Measurements from ENCODE around the gene FCGR3B. TPM values are rescaled to one million over a fixed set of nuclear protein-coding genes. Genes with fewer than 3 reads are reported as not detected.
A peak's percentile ranks its signal among the peaks of the same experiment; 100 is the strongest.
"Not testable (repeated sequence)": the region's sequence is repeated elsewhere in the genome, so short reads cannot be mapped to it uniquely, and the experiment has no call there.

Gene FCGR3B
- total and polyA plus RNA-seq, 9 donors = 0.19 to 6.4 (median 0.92) TPM; not detected in 1

DNA sequence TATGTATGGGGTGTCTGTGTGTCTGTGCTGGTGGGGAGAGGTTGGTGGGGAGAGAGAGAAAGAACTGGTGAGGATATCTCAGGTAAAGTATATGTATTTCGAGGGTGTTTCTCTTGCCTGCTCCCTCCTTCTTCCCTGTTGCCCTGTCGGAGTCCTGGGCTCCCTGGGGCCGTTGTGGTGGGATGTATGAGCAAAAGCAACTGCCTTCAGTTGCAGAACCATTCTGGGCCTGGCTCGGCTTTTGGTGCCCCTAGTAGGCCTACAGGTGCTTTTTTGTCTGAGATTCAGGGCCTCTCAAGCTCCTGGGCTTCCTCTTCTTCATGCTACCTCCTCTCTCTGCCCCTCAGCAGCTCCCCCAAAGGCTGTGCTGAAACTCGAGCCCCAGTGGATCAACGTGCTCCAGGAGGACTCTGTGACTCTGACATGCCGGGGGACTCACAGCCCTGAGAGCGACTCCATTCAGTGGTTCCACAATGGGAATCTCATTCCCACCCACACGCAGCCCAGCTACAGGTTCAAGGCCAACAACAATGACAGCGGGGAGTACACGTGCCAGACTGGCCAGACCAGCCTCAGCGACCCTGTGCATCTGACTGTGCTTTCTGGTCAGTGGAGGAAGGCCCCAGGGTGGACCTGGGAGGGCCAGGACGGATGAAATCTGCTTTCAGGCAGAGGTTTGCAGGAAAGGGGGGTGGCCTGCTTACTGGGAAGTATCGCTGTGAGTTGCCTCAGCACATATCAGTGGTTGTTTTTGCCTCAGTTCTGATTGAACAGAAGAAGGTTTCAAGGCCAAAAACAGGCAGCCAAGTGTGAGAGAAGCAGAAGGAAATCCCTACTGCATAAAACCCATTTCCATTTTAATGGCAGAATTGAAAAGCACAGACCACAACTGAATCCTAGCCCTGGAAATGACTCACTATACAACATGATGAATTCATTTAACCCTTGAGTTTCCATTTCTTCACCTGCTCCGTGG is 40.4 kb upstream of the FCGR3B start:
- H3K27me3 ChIP-seq; H3K36me3 ChIP-seq; H3K9me3 ChIP-seq; H3K4me1 ChIP-seq (ENCODE audit: insufficient read depth); intact Hi-C loops (cut with DNase I); H3K4me3 ChIP-seq: not testable (repeated sequence)
- DNase-seq = peak in 3 of 5 donors; percentile 33 to 51 (median 47)
- WGBS, 3 donors = 32 to 46% (median 39%) methylated on average over 11 of the region's 15 CpGs
- peak overlapping the region in 1 of 2 donors; percentile 38 for H3K27ac ChIP-seq

DNA sequence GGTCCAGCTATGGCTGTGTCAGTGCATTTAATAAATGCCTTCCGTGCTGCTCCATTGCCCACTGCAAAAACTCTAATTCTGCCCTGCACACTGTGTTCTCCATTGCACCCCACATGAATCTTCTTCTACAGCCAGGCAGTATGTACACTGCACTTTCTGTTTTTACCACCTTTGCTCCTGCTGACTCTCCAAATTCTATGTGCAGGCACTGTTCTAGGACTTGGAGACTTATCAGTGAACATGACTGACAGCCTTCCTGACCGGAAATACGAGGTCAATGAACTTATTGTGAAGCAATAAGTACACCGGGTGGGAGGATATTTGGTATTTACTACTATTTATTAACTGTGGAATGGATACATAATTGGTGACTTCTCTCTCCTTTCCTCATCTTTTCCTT is 33.7 kb upstream of the FCGR3B start:
- H3K9me3 ChIP-seq; intact Hi-C loops (cut with DNase I); H3K36me3 ChIP-seq; H3K4me1 ChIP-seq (ENCODE audit: insufficient read depth); H3K4me3 ChIP-seq; H3K27me3 ChIP-seq; DNase-seq; H3K27ac ChIP-seq: not testable (repeated sequence)
- no CpG with 5 or more reads among the region's 4 CpGs for WGBS, 3 donors

DNA sequence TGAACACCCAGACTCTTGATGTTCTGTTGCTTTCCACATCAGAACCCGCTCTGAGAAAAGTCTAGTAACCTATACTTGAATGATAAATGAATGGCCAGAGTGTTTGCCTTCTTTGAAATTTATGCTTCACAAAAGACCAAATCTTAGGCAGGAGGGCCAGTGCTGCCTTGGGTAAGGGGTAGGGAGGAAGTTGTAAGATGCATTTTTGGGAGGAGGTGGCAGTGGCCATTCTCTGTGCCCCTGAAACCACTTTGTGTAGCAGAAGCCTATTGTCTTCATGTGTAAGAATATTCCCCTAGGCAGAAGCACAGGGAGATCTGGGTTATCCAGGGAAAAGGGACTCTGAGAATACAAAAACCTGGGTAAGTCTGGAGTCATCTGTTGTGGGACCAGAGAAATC is 32.6 kb upstream of the FCGR3B start:
- DNase-seq; H3K4me3 ChIP-seq; H3K9me3 ChIP-seq; intact Hi-C loops (cut with DNase I); H3K4me1 ChIP-seq (ENCODE audit: insufficient read depth); H3K27ac ChIP-seq; H3K27me3 ChIP-seq; H3K36me3 ChIP-seq: not testable (repeated sequence)
- WGBS, 3 donors = no CpG with 5 or more reads among the region's 1 CpG

DNA sequence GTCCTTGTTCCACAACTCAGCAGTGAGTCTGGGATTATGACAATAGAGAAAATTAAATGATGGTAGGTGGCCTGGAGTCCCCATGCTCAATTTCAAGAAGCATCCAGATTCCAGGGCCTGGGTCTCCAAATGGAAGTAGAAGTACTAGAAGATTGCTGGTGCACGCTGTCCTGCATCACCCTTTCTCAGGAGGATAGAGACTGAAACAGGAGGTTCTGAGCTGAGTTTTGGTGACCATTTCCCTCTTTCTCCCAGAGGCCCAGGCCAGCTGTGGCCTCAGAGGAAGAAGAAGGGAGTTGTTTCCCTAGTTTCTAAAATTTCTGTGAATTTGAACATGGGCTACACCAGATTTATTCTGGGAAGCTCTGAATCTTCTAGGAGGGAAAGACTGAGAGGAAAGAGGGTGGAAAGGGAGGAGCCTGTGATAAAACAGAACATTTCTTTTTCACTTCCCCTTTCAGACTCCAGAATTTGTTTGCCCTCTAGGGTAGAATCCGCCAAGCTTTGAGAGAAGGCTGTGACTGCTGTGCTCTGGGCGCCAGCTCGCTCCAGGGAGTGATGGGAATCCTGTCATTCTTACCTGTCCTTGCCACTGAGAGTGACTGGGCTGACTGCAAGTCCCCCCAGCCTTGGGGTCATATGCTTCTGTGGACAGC is 31.8 kb upstream of the FCGR3B start, which contains the start of gene FCGR2B:
Gene FCGR2B, plus strand, starts transcription at position 460 of the 656 bp plus-strand sequence. Its CDS starts 99 bp downstream, at position 559.
- H3K27me3 ChIP-seq; DNase-seq; H3K27ac ChIP-seq; H3K36me3 ChIP-seq; H3K4me1 ChIP-seq (ENCODE audit: insufficient read depth); H3K9me3 ChIP-seq; intact Hi-C loops (cut with DNase I); H3K4me3 ChIP-seq: not testable (repeated sequence)
- WGBS, 3 donors = no CpG with 5 or more reads among the region's 4 CpGs

DNA sequence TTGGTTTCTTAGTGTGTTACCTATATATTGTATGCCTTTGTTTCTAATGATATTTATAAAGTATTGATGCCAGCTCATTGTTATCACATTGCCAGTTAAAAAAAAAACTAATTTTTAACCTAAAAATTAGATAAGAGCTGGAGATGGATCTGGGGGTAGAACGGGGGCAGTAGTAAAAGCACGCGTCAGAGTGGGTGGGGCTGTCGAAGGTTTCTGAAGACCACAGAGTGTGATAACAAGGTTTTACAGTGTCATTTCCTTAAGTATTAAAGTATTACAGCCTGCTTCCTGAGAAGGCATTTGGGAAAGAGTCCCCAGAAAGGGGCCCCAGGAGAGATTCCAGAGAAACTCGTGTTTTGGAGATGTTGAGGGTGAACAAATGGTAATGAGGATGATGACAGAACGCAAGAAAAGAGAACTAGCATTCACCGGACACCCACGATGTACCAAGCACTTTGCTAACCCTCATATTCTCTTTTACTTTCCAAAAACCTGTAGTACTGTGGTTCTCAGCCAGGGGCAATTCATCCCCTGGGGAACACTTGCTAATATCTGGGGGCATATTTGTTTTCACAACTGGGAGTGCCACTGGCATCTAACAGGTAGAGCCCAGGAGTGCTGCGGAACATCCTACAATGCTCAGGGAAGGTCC is 30.8 kb upstream of the FCGR3B start:
- DNase-seq; H3K27ac ChIP-seq; intact Hi-C loops (cut with DNase I); H3K9me3 ChIP-seq; H3K4me1 ChIP-seq (ENCODE audit: insufficient read depth); H3K4me3 ChIP-seq; H3K36me3 ChIP-seq; H3K27me3 ChIP-seq: not testable (repeated sequence)
- 56 to 67% (median 60%) methylated on average over 2 to 3 of the region's 9 CpGs for WGBS, 3 donors

DNA sequence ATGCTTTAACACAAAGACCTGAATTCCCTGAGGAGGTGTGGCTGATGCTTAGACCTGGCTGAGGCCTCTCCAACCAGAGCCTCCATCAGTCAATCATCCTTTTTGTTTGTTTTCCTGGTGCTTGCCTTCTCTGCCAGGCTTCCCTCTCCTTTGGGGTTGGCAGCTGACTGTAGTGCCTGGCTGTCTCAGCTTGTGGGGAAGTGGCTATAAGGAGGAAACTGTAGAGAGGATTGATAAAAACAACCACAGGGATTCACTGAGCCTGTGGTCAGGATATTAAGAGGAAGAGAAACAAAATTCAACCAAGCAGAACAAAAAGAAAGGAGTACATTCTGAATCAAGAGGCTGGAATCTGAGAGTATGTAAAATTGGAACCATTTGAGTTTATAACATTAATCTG is 27.5 kb upstream of the FCGR3B start:
- H3K27me3 ChIP-seq; H3K4me3 ChIP-seq; H3K27ac ChIP-seq; H3K9me3 ChIP-seq; H3K4me1 ChIP-seq (ENCODE audit: insufficient read depth); intact Hi-C loops (cut with DNase I); H3K36me3 ChIP-seq; DNase-seq: not testable (repeated sequence)

DNA sequence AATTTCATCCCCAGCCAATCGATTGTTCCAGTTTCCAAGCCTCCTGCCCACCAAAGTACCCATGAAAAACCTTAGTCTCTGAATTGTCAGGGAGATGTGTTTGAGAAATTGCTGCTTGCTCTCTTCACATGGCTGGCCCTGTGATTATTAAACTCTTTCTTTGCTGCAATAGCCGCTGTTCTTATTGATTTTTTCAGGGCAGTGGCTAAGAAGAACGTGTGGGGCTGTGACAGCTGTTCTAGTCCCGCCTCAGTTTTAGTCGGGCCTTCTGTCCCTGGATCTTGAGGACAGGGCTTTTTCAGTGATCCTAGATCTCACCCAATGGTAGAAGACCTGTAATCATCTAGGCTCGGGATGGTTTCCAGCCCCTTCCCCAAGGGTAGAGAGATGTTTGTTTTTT is 23.0 kb upstream of the FCGR3B start:
- H3K27me3 ChIP-seq; H3K4me3 ChIP-seq; H3K36me3 ChIP-seq; H3K27ac ChIP-seq; H3K4me1 ChIP-seq (ENCODE audit: insufficient read depth); H3K9me3 ChIP-seq; intact Hi-C loops (cut with DNase I); DNase-seq: not testable (repeated sequence)
- 38 to 63% (median 63%) methylated on average over 4 to 6 of the region's 6 CpGs for WGBS, 3 donors

DNA sequence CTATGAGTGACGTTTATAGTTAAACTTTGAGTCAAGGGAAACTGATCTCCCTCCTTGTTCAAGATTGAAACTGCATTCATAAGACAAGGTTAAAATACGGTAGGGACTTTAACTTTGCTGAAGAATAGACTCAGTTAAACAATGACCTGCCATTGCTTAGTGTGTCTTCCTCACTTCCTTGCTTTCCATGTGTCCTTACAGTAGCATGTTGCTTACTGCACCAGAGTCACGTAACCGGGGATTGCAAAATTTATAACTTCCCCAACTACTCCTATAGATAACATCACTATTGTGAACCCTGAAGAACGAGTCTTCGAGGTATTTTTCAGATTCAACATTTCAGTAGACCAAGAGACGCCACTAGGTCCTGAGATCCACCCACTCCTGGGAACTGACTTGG is 22.6 kb upstream of the FCGR3B start:
- WGBS, 3 donors = 53 to 66% (median 65%) methylated on average over 2 of the region's 7 CpGs
- H3K36me3 ChIP-seq; DNase-seq; H3K4me3 ChIP-seq; H3K27me3 ChIP-seq; intact Hi-C loops (cut with DNase I); H3K27ac ChIP-seq; H3K9me3 ChIP-seq; H3K4me1 ChIP-seq (ENCODE audit: insufficient read depth): not testable (repeated sequence)

All from ovary (tissue), 9 donors.